A549 (cell line): Measurements from ENCODE around the gene CAMKMT.

Experiments used
- PHF8 ChIP-seq: fragments of 200-600 bp; sonication (generic); IDR thresholded peaks from 2 replicates; pipeline ENCODE4 v1.6.1; 2016; ENCODE audit warnings: low read depth, mild to moderate bottlenecking, antibody characterized with exemption, moderate library complexity, borderline replicate concordance
- POLR2A ChIP-seq: IDR thresholded peaks from 2 replicates; pipeline ENCODE4 v1.6.1; 2012; ENCODE audit warnings: mild to moderate bottlenecking, low read length
- RFX5 ChIP-seq: fragments of 450-650 bp; IDR thresholded peaks from 2 replicates; pipeline ENCODE4 v1.7.1; 2014; ENCODE audit warnings: antibody characterized with exemption, mild to moderate bottlenecking, moderate library complexity
- RNF2 ChIP-seq: fragments of 200-600 bp; sonication (generic); IDR thresholded peaks from 2 replicates; pipeline ENCODE4 v1.6.1; 2016; ENCODE audit warnings: low read depth, mild to moderate bottlenecking, antibody characterized with exemption, moderate library complexity, borderline replicate concordance
- TF ChIP-seq, protein P1 (sequence below): IDR thresholded peaks from 2 replicates; pipeline ENCODE4 v1.6.1; 2012
- TF ChIP-seq, protein P2 (sequence below): fragments of >200 bp; sonication (Bioruptor Twin); formaldehyde crosslinking; IDR thresholded peaks from 3 replicates; pipeline ENCODE4 v1.5.1; 2016
- TF ChIP-seq, protein P3 (sequence below): fragments of 150-350 bp; IDR thresholded peaks from 2 replicates; pipeline ENCODE4 v1.6.1; 2014; ENCODE audit warnings: low read depth, mild to moderate bottlenecking, low read length

DNA sequence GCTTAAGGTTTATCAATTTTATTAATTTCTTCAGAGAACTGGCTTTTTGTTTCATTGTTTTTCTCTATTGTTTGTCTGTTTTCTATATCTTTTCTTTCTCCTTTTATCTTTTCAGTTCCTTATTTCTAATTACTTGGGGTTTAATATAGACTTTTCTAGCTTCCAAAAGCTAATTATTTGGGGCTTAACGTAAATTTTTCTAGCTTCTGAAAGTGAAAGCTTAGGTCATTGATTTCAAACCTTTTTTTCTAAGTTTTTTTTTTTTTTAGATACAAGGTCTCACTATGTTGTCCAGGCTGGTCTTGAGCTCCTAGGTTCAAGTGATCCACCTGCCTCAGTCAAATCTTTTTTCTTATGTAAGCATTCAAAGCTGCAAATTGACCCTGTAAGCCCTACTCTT, 266.6 kb downstream of the CAMKMT start:
- TF ChIP-seq, protein P1, sequence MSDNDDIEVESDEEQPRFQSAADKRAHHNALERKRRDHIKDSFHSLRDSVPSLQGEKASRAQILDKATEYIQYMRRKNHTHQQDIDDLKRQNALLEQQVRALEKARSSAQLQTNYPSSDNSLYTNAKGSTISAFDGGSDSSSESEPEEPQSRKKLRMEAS = no peak
- TF ChIP-seq RFX5 (no peak), RNF2 (no peak), POLR2A (no peak), PHF8 (no peak)
- TF ChIP-seq, protein P2, sequence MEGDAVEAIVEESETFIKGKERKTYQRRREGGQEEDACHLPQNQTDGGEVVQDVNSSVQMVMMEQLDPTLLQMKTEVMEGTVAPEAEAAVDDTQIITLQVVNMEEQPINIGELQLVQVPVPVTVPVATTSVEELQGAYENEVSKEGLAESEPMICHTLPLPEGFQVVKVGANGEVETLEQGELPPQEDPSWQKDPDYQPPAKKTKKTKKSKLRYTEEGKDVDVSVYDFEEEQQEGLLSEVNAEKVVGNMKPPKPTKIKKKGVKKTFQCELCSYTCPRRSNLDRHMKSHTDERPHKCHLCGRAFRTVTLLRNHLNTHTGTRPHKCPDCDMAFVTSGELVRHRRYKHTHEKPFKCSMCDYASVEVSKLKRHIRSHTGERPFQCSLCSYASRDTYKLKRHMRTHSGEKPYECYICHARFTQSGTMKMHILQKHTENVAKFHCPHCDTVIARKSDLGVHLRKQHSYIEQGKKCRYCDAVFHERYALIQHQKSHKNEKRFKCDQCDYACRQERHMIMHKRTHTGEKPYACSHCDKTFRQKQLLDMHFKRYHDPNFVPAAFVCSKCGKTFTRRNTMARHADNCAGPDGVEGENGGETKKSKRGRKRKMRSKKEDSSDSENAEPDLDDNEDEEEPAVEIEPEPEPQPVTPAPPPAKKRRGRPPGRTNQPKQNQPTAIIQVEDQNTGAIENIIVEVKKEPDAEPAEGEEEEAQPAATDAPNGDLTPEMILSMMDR = no peak
- TF ChIP-seq, protein P3, sequence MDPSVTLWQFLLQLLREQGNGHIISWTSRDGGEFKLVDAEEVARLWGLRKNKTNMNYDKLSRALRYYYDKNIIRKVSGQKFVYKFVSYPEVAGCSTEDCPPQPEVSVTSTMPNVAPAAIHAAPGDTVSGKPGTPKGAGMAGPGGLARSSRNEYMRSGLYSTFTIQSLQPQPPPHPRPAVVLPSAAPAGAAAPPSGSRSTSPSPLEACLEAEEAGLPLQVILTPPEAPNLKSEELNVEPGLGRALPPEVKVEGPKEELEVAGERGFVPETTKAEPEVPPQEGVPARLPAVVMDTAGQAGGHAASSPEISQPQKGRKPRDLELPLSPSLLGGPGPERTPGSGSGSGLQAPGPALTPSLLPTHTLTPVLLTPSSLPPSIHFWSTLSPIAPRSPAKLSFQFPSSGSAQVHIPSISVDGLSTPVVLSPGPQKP = no peak
